Activated T-cell treated with anti-CD3 and anti-CD28 coated beads, Interleukin-2, amount 50 U/mL, for 72 hours (primary cell): ENCODE measurements around the gene TINAG. TPM values are rescaled to one million over a fixed set of nuclear protein-coding genes. Genes with fewer than 3 reads are reported as not detected.
"Not testable (repeated sequence)": the region's sequence is repeated elsewhere in the genome, so short reads cannot be mapped to it uniquely, and the experiment has no call there.

Source experiments
- ATAC-seq, 2 donors: fragments of 150-1000 bp; cut with Tn5 transposase; replicated peaks in 1 of 2; 2 replicates each; pipeline ENCODE4 v1.10.0; 2021; ENCODE audit warnings: moderate library complexity in 2 of 2, mild to moderate bottlenecking in 1 of 2
- DNase-seq, 2 donors: peaks; one replicate each; pipeline ENCODE4 v3.0.0; 2021 to 2022; ENCODE audit warnings: mixed read lengths in 1 of 2
- H3K27ac Mint-ChIP-seq: one replicate; pipeline ENCODE4 v1.8.0; 2022; ENCODE audit warnings: mild to moderate bottlenecking, moderate library complexity, mixed read lengths
- H3K27me3 Mint-ChIP-seq: one replicate; pipeline ENCODE4 v1.8.0; 2022; ENCODE audit warnings: low read depth, mixed read lengths
- H3K36me3 Mint-ChIP-seq, 2 donors: one replicate each; pipeline ENCODE4 v1.8.0; 2022; ENCODE audit warnings: mixed read lengths in 2 of 2, mild to moderate bottlenecking in 1 of 2; ENCODE audit not compliant: insufficient read depth in 2 of 2
- H3K4me1 Mint-ChIP-seq: one replicate; pipeline ENCODE4 v1.8.0; 2022; ENCODE audit warnings: low read depth, mixed read lengths
- H3K4me3 Mint-ChIP-seq, 2 donors: one replicate each; pipeline ENCODE4 v1.8.0; 2022; ENCODE audit warnings: mild to moderate bottlenecking in 2 of 2, mixed read lengths in 2 of 2, moderate library complexity in 2 of 2
- H3K9me3 Mint-ChIP-seq, 2 donors: one replicate each; pipeline ENCODE4 v1.8.0; 2022; ENCODE audit warnings: mixed read lengths in 2 of 2
- total RNA-seq, 2 donors: library from RNA; stranded (reverse); gene quantifications; one replicate each; pipeline ENCODE4 v1.2.3, GENCODE V29; 2022

TINAG gene
- total RNA-seq, 2 donors from 2014 or later: not detected

GRCh38 chr6:54331571-54331970 lies 23.3 kb downstream of the TINAG start:
- not testable (repeated sequence) for H3K4me3 Mint-ChIP-seq, H3K36me3 Mint-ChIP-seq, DNase-seq, H3K4me1 Mint-ChIP-seq, H3K27me3 Mint-ChIP-seq, H3K27ac Mint-ChIP-seq, ATAC-seq
- H3K9me3 Mint-ChIP-seq: peaks cover 12 to 19% of the 10 kb centered on the region in 2 donors

- Mint-ChIP-seq H3K4me3 (no peak overlapping the region), H3K9me3 (peaks cover 2 to 6% of the 10 kb centered on the region in 2 donors), H3K4me1 (no peaks in the 10 kb centered on the region), H3K27ac (no peak overlapping the region), H3K36me3 (peaks cover 0 to 1% of the 10 kb centered on the region in 2 donors), H3K27me3 (no peaks in the 10 kb centered on the region)
- DNase-seq (no peak), ATAC-seq (no peak)
Measured at GRCh38 chr6:54335871-54336270, 27.6 kb downstream of the TINAG start.

GRCh38 chr6:54353975-54354374 lies 45.7 kb downstream of the TINAG start:
- DNase-seq (no peak), ATAC-seq (no peak)
- H3K9me3 Mint-ChIP-seq: peaks cover 7% of the 10 kb centered on the region in 2 donors
- no peak overlapping the region for H3K4me3 Mint-ChIP-seq
- no peaks in the 10 kb centered on the region for H3K4me1 Mint-ChIP-seq
- no peak overlapping the region for H3K27ac Mint-ChIP-seq
- no peaks in the 10 kb centered on the region for H3K27me3 Mint-ChIP-seq
- no peaks in the 10 kb centered on the region for H3K36me3 Mint-ChIP-seq

GRCh38 chr6:54354608-54355007 lies 46.4 kb downstream of the TINAG start:
- H3K9me3 Mint-ChIP-seq: peaks cover 7% of the 10 kb centered on the region in 2 donors
- H3K36me3 Mint-ChIP-seq: no peaks in the 10 kb centered on the region
- DNase-seq: no peak
- ATAC-seq: no peak
- H3K4me3 Mint-ChIP-seq: no peak overlapping the region
- H3K27me3 Mint-ChIP-seq: no peaks in the 10 kb centered on the region
- H3K27ac Mint-ChIP-seq: no peak overlapping the region
- no peaks in the 10 kb centered on the region for H3K4me1 Mint-ChIP-seq

GRCh38 chr6:54357141-54357540 lies 48.9 kb downstream of the TINAG start:
- no peak overlapping the region for H3K4me3 Mint-ChIP-seq
- DNase-seq: no peak
- peaks cover 7% of the 10 kb centered on the region in 2 donors for H3K9me3 Mint-ChIP-seq
- H3K4me1 Mint-ChIP-seq: no peaks in the 10 kb centered on the region
- no peak for ATAC-seq
- H3K27me3 Mint-ChIP-seq: no peaks in the 10 kb centered on the region
- H3K36me3 Mint-ChIP-seq: no peaks in the 10 kb centered on the region
- no peak overlapping the region for H3K27ac Mint-ChIP-seq

GRCh38 chr6:54361188-54361587 lies 52.9 kb downstream of the TINAG start:
- Mint-ChIP-seq H3K27ac (no peak overlapping the region), H3K36me3 (no peaks in the 10 kb centered on the region), H3K27me3 (no peaks in the 10 kb centered on the region), H3K9me3 (peaks cover 7% of the 10 kb centered on the region in 2 donors), H3K4me3 (no peak overlapping the region), H3K4me1 (no peaks in the 10 kb centered on the region)
- no peak for DNase-seq
- no peak for ATAC-seq

- DNase-seq (no peak), ATAC-seq (no peak)
- H3K4me3 Mint-ChIP-seq: no peak overlapping the region
Measured at GRCh38 chr6:54361734-54362133, 53.5 kb downstream of the TINAG start.

GRCh38 chr6:54366667-54367327 lies 58.6 kb downstream of the TINAG start:
- Mint-ChIP-seq H3K4me1 (no peaks in the 10 kb centered on the region), H3K4me3 (no peak overlapping the region), H3K27me3 (no peaks in the 10 kb centered on the region), H3K36me3 (no peaks in the 10 kb centered on the region), H3K27ac (no peak overlapping the region), H3K9me3 (peaks cover 0 to 2% of the 10 kb centered on the region in 2 donors)
- DNase-seq (no peak), ATAC-seq (no peak)

More at GRCh38 chr6:54361734-54362133, 53.5 kb downstream of the TINAG start:
- H3K36me3 Mint-ChIP-seq: no peaks in the 10 kb centered on the region
- no peaks in the 10 kb centered on the region for H3K4me1 Mint-ChIP-seq
- H3K27me3 Mint-ChIP-seq: no peaks in the 10 kb centered on the region
- H3K9me3 Mint-ChIP-seq: peaks cover 7 to 9% of the 10 kb centered on the region in 2 donors
- no peak overlapping the region for H3K27ac Mint-ChIP-seq

- Mint-ChIP-seq H3K4me1 (no peaks in the 10 kb centered on the region), H3K4me3 (no peak overlapping the region), H3K27me3 (no peaks in the 10 kb centered on the region), H3K27ac (no peak overlapping the region), H3K9me3 (peaks cover 0 to 2% of the 10 kb centered on the region in 2 donors), H3K36me3 (no peaks in the 10 kb centered on the region)
- no peak for ATAC-seq
- DNase-seq: no peak
Measured at GRCh38 chr6:54377776-54378175, 69.5 kb downstream of the TINAG start.

- no peaks in the 10 kb centered on the region for H3K36me3 Mint-ChIP-seq
- ATAC-seq: no peak
- H3K27ac Mint-ChIP-seq: no peak overlapping the region
- DNase-seq: no peak
- H3K9me3 Mint-ChIP-seq: peaks cover 0 to 2% of the 10 kb centered on the region in 2 donors
- no peaks in the 10 kb centered on the region for H3K4me1 Mint-ChIP-seq
- H3K27me3 Mint-ChIP-seq: no peaks in the 10 kb centered on the region
- H3K4me3 Mint-ChIP-seq: no peak overlapping the region
Measured at GRCh38 chr6:54386295-54386694, 78.1 kb downstream of the TINAG start.

GRCh38 chr6:54390362-54390761 lies 82.1 kb downstream of the TINAG start:
- no peak for DNase-seq
- H3K4me3 Mint-ChIP-seq: no peak overlapping the region
- no peak for ATAC-seq
- H3K36me3 Mint-ChIP-seq: peaks cover 0 to 2% of the 10 kb centered on the region in 2 donors
- no peaks in the 10 kb centered on the region for H3K27me3 Mint-ChIP-seq
- peaks cover 2% of the 10 kb centered on the region in 2 donors for H3K9me3 Mint-ChIP-seq
- no peak overlapping the region for H3K27ac Mint-ChIP-seq
- H3K4me1 Mint-ChIP-seq: no peaks in the 10 kb centered on the region

GRCh38 chr6:54391577-54391976 lies 83.3 kb downstream of the TINAG start:
- peaks cover 0 to 2% of the 10 kb centered on the region in 2 donors for H3K36me3 Mint-ChIP-seq
- no peak overlapping the region for H3K27ac Mint-ChIP-seq
- no peaks in the 10 kb centered on the region for H3K27me3 Mint-ChIP-seq
- DNase-seq (no peak), ATAC-seq (no peak)
- H3K9me3 Mint-ChIP-seq: peaks cover 2% of the 10 kb centered on the region in 2 donors
- H3K4me3 Mint-ChIP-seq: no peak overlapping the region
- no peaks in the 10 kb centered on the region for H3K4me1 Mint-ChIP-seq

- H3K9me3 Mint-ChIP-seq: peaks cover 3 to 8% of the 10 kb centered on the region in 2 donors
- no peak for ATAC-seq
Measured at GRCh38 chr6:54403096-54403495, 94.9 kb downstream of the TINAG start.

GRCh38 chr6:54404791-54405190 lies 96.5 kb downstream of the TINAG start:
- Mint-ChIP-seq H3K9me3 (peaks cover 5 to 9% of the 10 kb centered on the region in 2 donors), H3K27ac (no peak overlapping the region)
- DNase-seq: no peak

More at GRCh38 chr6:54403096-54403495, 94.9 kb downstream of the TINAG start:
- no peaks in the 10 kb centered on the region for H3K36me3 Mint-ChIP-seq
- DNase-seq: no peak
- no peaks in the 10 kb centered on the region for H3K27me3 Mint-ChIP-seq
- H3K4me1 Mint-ChIP-seq: no peaks in the 10 kb centered on the region
- no peak overlapping the region for H3K27ac Mint-ChIP-seq
- H3K4me3 Mint-ChIP-seq: no peak overlapping the region

More at GRCh38 chr6:54404791-54405190, 96.5 kb downstream of the TINAG start:
- H3K4me3 Mint-ChIP-seq: no peak overlapping the region
- no peaks in the 10 kb centered on the region for H3K4me1 Mint-ChIP-seq
- ATAC-seq: no peak
- no peaks in the 10 kb centered on the region for H3K27me3 Mint-ChIP-seq
- peaks cover 0 to 1% of the 10 kb centered on the region in 2 donors for H3K36me3 Mint-ChIP-seq
